Vagina (tissue), 2 donors: ENCODE measurements around the gene DDIT3. TPM values are rescaled to one million over a fixed set of nuclear protein-coding genes. Genes with fewer than 3 reads are reported as not detected.

Experiments used
- DNase-seq, 2 donors: peaks; one replicate each; pipeline ENCODE4 v3.0.0-alpha.2; 2017; ENCODE audit errors: extremely low spot score in 2 of 2
- H3K27ac ChIP-seq: fragments of 200-600 bp; sonication (generic); one replicate; pipeline ENCODE4 v1.5.1; 2019
- H3K27me3 ChIP-seq: fragments of 200-600 bp; sonication (generic); one replicate; pipeline ENCODE4 v1.5.1; 2019
- H3K36me3 ChIP-seq, 2 donors: fragments of 200-600 bp; sonication (generic); one replicate each; pipeline ENCODE4 v1.5.1; 2017 to 2019
- H3K4me1 ChIP-seq: fragments of 200-600 bp; sonication (generic); one replicate; pipeline ENCODE4 v1.5.1; 2019
- H3K4me3 ChIP-seq, 2 donors: fragments of 200-600 bp; sonication (generic); 1 replicate in 1 of 2; 2 replicates in 1 of 2; pipeline ENCODE4 v1.5.1; 2016 to 2019
- H3K9me3 ChIP-seq: fragments of 200-600 bp; sonication (generic); one replicate; pipeline ENCODE4 v1.5.1; 2019
- CTCF ChIP-seq, 3 experiments: fragments of 450-650 bp in 2 of 3; fragments of 200-600 bp in 1 of 3; sonication (generic) in 1 of 3; IDR thresholded peaks; one replicate each; pipeline ENCODE4 v1.5.1; 2017 to 2019; ENCODE audit warnings: antibody characterized with exemption in 3 of 3, mild to moderate bottlenecking in 2 of 3, moderate library complexity in 2 of 3
- POLR2A ChIP-seq, 2 donors: fragments of 450-650 bp; IDR thresholded peaks; one replicate each; pipeline ENCODE4 v1.6.1; 2017; ENCODE audit warnings: antibody characterized with exemption in 2 of 2, mild to moderate bottlenecking in 2 of 2, moderate library complexity in 2 of 2
- POLR2AphosphoS5 ChIP-seq, 2 donors: sonication (generic); formaldehyde crosslinking; IDR thresholded peaks; one replicate each; pipeline ENCODE4 v1.9.0; 2017; ENCODE audit warnings: antibody characterized with exemption in 2 of 2, mild to moderate bottlenecking in 2 of 2, low read depth in 1 of 2; ENCODE audit not compliant: insufficient read depth in 1 of 2
- intact Hi-C: fragments of 100-400 bp; cut with DNase I; formaldehyde crosslinking; loops from one replicate; pipeline ENCODE4 v1.15.1; 2023
- total RNA-seq: library from RNA; depleted of rRNA; stranded (reverse); fragments of >200 nt; gene quantifications from one replicate; pipeline ENCODE4 v1.2.3, GENCODE V29; 2016

Gene DDIT3
- total RNA-seq, 1 donor from 2014 or later = 25.0 TPM

GRCh38 chr12:57550641-57551549, 30.6 kb upstream of the DDIT3 start:
- peak overlapping the region; percentile 43 to 47 for H3K4me3 ChIP-seq
- no peak for DNase-seq
- intact Hi-C loops = no loop called here
- no peak overlapping the region for H3K27ac ChIP-seq
- H3K4me1 ChIP-seq = peaks cover 18% of the 10 kb centered on the region
- no peaks in the 10 kb centered on the region for H3K27me3 ChIP-seq
- no peaks in the 10 kb centered on the region for H3K9me3 ChIP-seq
- TF ChIP-seq POLR2AphosphoS5 (IDR thresholded peaks at IDR 0.05; ENCODE audit: insufficient read depth in 1 of 2, low read depth in 1 of 2) = no peak
- TF ChIP-seq CTCF (IDR thresholded peaks at IDR 0.05) = no peak
- TF ChIP-seq POLR2A (IDR thresholded peaks at IDR 0.05) = no peak
- H3K36me3 ChIP-seq = no peaks in the 10 kb centered on the region

- no peak for DNase-seq
- Histone ChIP-seq H3K27me3 (no peaks in the 10 kb centered on the region), H3K27ac (no peak within 1 kb of the TSS), H3K4me3 (peak within 1 kb of the TSS; percentile 43 to 47), H3K9me3 (no peaks in the 10 kb centered on the region), H3K36me3 (no peaks in the 10 kb centered on the region), H3K4me1 (peaks cover 27% of the 10 kb centered on the region)
- intact Hi-C loops = no loop called here
- TF ChIP-seq POLR2A (IDR thresholded peaks at IDR 0.05) = no peak
- TF ChIP-seq POLR2AphosphoS5 (IDR thresholded peaks at IDR 0.05; ENCODE audit: insufficient read depth in 1 of 2, low read depth in 1 of 2) = peak in 1 of 2 donors; percentile 22
Observed at GRCh38 chr12:57549909-57550640, 29.8 kb upstream of the DDIT3 start, which contains the start of gene KIF5A. Gene KIF5A (plus strand): TSS chr12:57550044. CDS start chr12:57550272, 228 bp downstream.

- Histone ChIP-seq H3K4me1 (peaks cover 34% of the 10 kb centered on the region), H3K27ac (no peak overlapping the region), H3K27me3 (no peaks in the 10 kb centered on the region), H3K36me3 (no peaks in the 10 kb centered on the region), H3K9me3 (no peaks in the 10 kb centered on the region), H3K4me3 (peak overlapping the region; percentile 43 to 47)
- TF ChIP-seq CTCF (IDR thresholded peaks at IDR 0.05) (no peak), POLR2A (IDR thresholded peaks at IDR 0.05) (no peak), POLR2AphosphoS5 (IDR thresholded peaks at IDR 0.05; ENCODE audit: insufficient read depth in 1 of 2, low read depth in 1 of 2) (no peak)
- no peak for DNase-seq
- intact Hi-C loops = no loop called here
Observed at GRCh38 chr12:57549203-57549908, 29.0 kb upstream of the DDIT3 start.

GRCh38 chr12:57548488-57548887, 28.2 kb upstream of the DDIT3 start:
- TF ChIP-seq CTCF (IDR thresholded peaks at IDR 0.05) (no peak), POLR2AphosphoS5 (IDR thresholded peaks at IDR 0.05; ENCODE audit: insufficient read depth in 1 of 2, low read depth in 1 of 2) (no peak), POLR2A (IDR thresholded peaks at IDR 0.05) (no peak)
- intact Hi-C loops = no loop called here
- H3K27me3 ChIP-seq = no peaks in the 10 kb centered on the region
- H3K9me3 ChIP-seq = no peaks in the 10 kb centered on the region
- no peak overlapping the region for H3K4me3 ChIP-seq
- H3K36me3 ChIP-seq = no peaks in the 10 kb centered on the region
- H3K4me1 ChIP-seq = peaks cover 41% of the 10 kb centered on the region
- no peak for DNase-seq
- H3K27ac ChIP-seq = no peak overlapping the region

GRCh38 chr12:57548013-57548315, 27.6 kb upstream of the DDIT3 start:
- Histone ChIP-seq H3K27me3 (no peaks in the 10 kb centered on the region), H3K36me3 (no peaks in the 10 kb centered on the region), H3K4me3 (no peak overlapping the region), H3K27ac (no peak overlapping the region), H3K4me1 (peaks cover 41% of the 10 kb centered on the region), H3K9me3 (no peaks in the 10 kb centered on the region)
- no peak for DNase-seq
- intact Hi-C loops = no loop called here
- TF ChIP-seq POLR2A (IDR thresholded peaks at IDR 0.05) (no peak), POLR2AphosphoS5 (IDR thresholded peaks at IDR 0.05; ENCODE audit: insufficient read depth in 1 of 2, low read depth in 1 of 2) (no peak), CTCF (IDR thresholded peaks at IDR 0.05) (no peak)
